ENCODE results near the gene GGTA1. TPM values are rescaled to one million over a fixed set of nuclear protein-coding genes. Genes with fewer than 3 reads are reported as not detected.

Gene GGTA1
- total and polyA plus RNA-seq, 9 of the 15 experiments (the other 6 are each of a cell fraction or from before 2014, with no cell fraction given): 0.04 to 0.15 TPM; not detected in 7

DNA sequence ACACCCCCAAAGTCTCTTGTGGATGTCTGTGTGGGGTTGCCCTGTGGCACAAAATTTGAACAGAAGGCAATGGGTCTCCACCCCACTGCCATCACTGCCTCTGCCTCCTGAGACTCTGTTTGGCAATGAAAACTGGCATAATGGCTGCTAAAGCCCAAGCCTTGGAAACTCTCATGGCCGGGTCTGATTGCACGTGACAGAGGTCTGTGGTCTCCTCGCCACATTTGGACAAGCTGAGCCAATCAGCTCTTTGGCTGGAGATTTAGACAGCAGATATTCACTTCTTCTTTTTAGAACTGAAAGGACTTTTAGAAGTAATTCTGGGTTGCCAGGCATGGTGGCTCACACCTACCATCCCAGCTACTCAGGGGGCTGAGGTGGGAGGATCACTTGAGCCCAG, 5.5 kb downstream of the GGTA1 start:
- POLR2A ChIA-PET: interaction anchor here (1.0 to 1.5 kb wide), 2 partner anchors 9 to 16 kb away, joined by 3 read pairs; no protein-coding TSS in a partner anchor
- no peaks in the 10 kb centered on the region for H3K9me1 ChIP-seq (ENCODE audit: control insufficient read depth, insufficient read depth, low read length)
- in situ Hi-C loops (cut with MboI) (no loop called here), intact Hi-C loops (cut with micrococcal nuclease) (no loop called here)
- FAIRE-seq: no peak
- no peak for ATAC-seq
- no peak overlapping the region for H3K9ac ChIP-seq (ENCODE audit: insufficient read depth in 1 of 2, low read depth in 2 of 2, low read length in 2 of 2)
- TF ChIP-seq TRIM24 (IDR thresholded peaks at IDR 0.05) (no peak), BHLHE40 (IDR thresholded peaks at IDR 0.05; ENCODE audit: low read length) (peak; percentile 45), SOX6 (IDR thresholded peaks at IDR 0.05) (no peak), ZNF561 (CRISPR knock-in tag; conservative IDR thresholded peaks at IDR 0.05) (no peak), SPI1 (IDR thresholded peaks at IDR 0.05; ENCODE audit: borderline replicate concordance, low read depth, low read length) (peak; percentile 33; the same call in 1 of the 2 replicates), NR3C1 (CRISPR knock-in tag; IDR thresholded peaks at IDR 0.05) (no peak), YY1 (IDR thresholded peaks at IDR 0.05; ENCODE audit: borderline replicate concordance in 1 of 3, control insufficient read depth in 1 of 3, extremely low read depth in 1 of 3, insufficient read depth in 3 of 3, insufficient read length in 1 of 3, insufficient replicate concordance in 2 of 3, low read depth in 1 of 3, low read length in 2 of 3) (no peak), MAX (CRISPR knock-in tag; IDR thresholded peaks at IDR 0.05) (peak; percentile 50), TSC22D4 (tag; IDR thresholded peaks at IDR 0.05) (no peak), ZNF24 (IDR thresholded peaks at IDR 0.05) (no peak)
- TF ChIP-seq, protein P1, sequence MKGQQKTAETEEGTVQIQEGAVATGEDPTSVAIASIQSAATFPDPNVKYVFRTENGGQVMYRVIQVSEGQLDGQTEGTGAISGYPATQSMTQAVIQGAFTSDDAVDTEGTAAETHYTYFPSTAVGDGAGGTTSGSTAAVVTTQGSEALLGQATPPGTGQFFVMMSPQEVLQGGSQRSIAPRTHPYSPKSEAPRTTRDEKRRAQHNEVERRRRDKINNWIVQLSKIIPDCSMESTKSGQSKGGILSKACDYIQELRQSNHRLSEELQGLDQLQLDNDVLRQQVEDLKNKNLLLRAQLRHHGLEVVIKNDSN (CRISPR knock-in tag; IDR thresholded peaks at IDR 0.05): peak; percentile 19; the same call in 1 of the 2 replicates
- no peaks in the 10 kb centered on the region for H3K36me3 ChIP-seq (ENCODE audit: control insufficient read depth, insufficient read depth, low read length)
- no TSS peak for BruUV-seq (replicated peaks)
- H3K27me3 ChIP-seq (ENCODE audit: control insufficient read depth in 2 of 2, insufficient read depth in 2 of 2, low read length in 2 of 2): peaks cover 11 to 42% of the 10 kb centered on the region in 2 experiments; a peak in 3 of 5 replicates
- no peak for DNase-seq (ENCODE audit: extremely low read depth in 1 of 4, low spot score in 3 of 4)
- no peak overlapping the region for H3K4me2 ChIP-seq (ENCODE audit: insufficient read depth, low read length)
- CTCF ChIA-PET (ENCODE audit: low intra/inter-chr PET ratio): no interaction called here
- 5% methylated on average over 3 of the region's 3 CpGs for WGBS (ENCODE audit: insufficient coverage, low coverage, missing lambda C conversion rate)
- H3K27ac ChIP-seq (ENCODE audit: extremely low read depth, low read depth, low read length): no peak overlapping the region
- H3K79me2 ChIP-seq (ENCODE audit: control insufficient read depth, insufficient read depth, low read length): no peaks in the 10 kb centered on the region
- H2AFZ ChIP-seq (ENCODE audit: low read depth, low read length): no peak overlapping the region
- H4K20me1 ChIP-seq (replicated peaks; ENCODE audit: control insufficient read depth, insufficient read depth, low read length): no peaks in the 10 kb centered on the region
- peaks cover 0 to 6% of the 10 kb centered on the region in 2 experiments; a peak in 2 of 5 replicates for H3K4me1 ChIP-seq (replicated peaks in 1 of 2; ENCODE audit: control insufficient read depth in 2 of 2, insufficient read depth in 2 of 2, low read length in 2 of 2)
- H3K9me3 ChIP-seq (replicated peaks; ENCODE audit: control insufficient read depth, insufficient read depth, low read depth, low read length): peaks cover 5% of the 10 kb centered on the region
- H3K4me3 ChIP-seq: no peak overlapping the region
